Activated T-helper 1 cell treated with anti-CD3 and anti-CD28 coated beads, Interleukin-12 subunit alpha, Interleukin-12 subunit beta, Interleukin-2, Interleukin-4 antibody, amounts not matched to agents 30 ng/mL and 10 ng/mL and 1 ng/mL, durations not matched to agents 14 hours and 24 hours and 36 hours (primary cell): ENCODE measurements around the gene TUBG1. TPM values are rescaled to one million over a fixed set of nuclear protein-coding genes. Genes with fewer than 3 reads are reported as not detected.
"Not testable (repeated sequence)": the region's sequence is repeated elsewhere in the genome, so short reads cannot be mapped to it uniquely, and the experiment has no call there.

Source experiments
- DNase-seq: peaks from one replicate; pipeline ENCODE4 v3.0.0; 2021; ENCODE audit warnings: low spot score
- H3K27ac Mint-ChIP-seq: one replicate; pipeline ENCODE4 v1.8.0; 2021; ENCODE audit warnings: mild to moderate bottlenecking, mixed read lengths
- H3K27me3 Mint-ChIP-seq: one replicate; pipeline ENCODE4 v1.8.0; 2022; ENCODE audit warnings: mild to moderate bottlenecking, moderate library complexity, mixed read lengths; ENCODE audit not compliant: insufficient read depth
- H3K36me3 Mint-ChIP-seq: one replicate; pipeline ENCODE4 v1.8.0; 2021; ENCODE audit warnings: low read depth, mixed read lengths
- H3K4me1 Mint-ChIP-seq: one replicate; pipeline ENCODE4 v1.8.0; 2021; ENCODE audit warnings: low read depth, mixed read lengths
- H3K4me3 Mint-ChIP-seq: one replicate; pipeline ENCODE4 v1.8.0; 2021; ENCODE audit warnings: mild to moderate bottlenecking, moderate library complexity, mixed read lengths
- H3K9me3 Mint-ChIP-seq: one replicate; pipeline ENCODE4 v1.8.0; 2021; ENCODE audit warnings: mixed read lengths
- intact Hi-C: fragments of 100-400 bp; cut with micrococcal nuclease; formaldehyde crosslinking; loops from one replicate; pipeline ENCODE4 v1.15.1; 2024
- total RNA-seq: library from RNA; stranded (reverse); gene quantifications from 2 replicates; pipeline ENCODE4 v1.2.3, GENCODE V29; 2022

Gene TUBG1
- total RNA-seq, 1 donor from 2014 or later, result 95.2 TPM

DNA sequence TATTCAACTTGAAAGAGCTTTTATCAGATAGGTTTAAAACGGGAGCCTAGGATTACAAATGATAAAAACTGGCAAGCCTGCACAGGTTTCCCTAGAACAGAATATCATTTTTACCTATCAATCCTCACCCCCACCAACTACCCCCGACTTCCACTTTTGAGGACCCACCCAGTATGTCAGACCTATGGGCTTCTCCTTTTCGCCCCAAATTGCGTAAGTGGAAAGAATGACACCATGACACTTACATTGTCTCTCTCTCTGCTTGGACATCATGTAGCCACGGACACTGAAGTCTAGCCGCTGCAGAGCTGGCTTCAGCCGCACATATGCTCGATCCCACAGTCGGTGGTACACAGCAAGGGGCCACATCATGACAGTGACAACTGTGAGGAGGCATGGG, 24.6 kb upstream of the TUBG1 start:
- H3K4me1 Mint-ChIP-seq, result peaks cover under 1% of the 10 kb centered on the region
- DNase-seq, result no peak
- intact Hi-C loops, result no loop called here
- no peak overlapping the region for H3K27ac Mint-ChIP-seq
- no peaks in the 10 kb centered on the region for H3K9me3 Mint-ChIP-seq
- peaks cover 39% of the 10 kb centered on the region for H3K36me3 Mint-ChIP-seq
- no peaks in the 10 kb centered on the region for H3K27me3 Mint-ChIP-seq
- H3K4me3 Mint-ChIP-seq, result no peak overlapping the region

DNA sequence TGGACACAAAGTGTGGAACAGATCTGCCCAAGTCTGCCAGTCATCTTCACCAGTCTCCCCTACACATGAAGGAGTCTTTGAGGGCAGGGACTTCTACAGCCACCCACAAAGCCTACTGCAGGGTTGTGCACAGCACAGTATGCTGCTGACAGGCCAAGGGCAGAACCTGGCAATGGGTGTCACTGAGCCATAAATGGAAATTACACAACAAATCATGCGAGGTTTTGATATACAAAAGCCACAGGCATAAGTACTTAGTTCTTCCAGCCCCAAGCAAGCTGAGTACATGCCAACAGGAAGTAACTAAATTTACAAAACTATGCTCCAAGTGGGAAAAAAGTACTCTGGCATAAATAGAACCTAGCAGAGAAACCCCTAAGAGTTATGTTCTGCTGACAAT, 24.1 kb upstream of the TUBG1 start:
- Mint-ChIP-seq H3K36me3 (peaks cover 39% of the 10 kb centered on the region), H3K27ac (no peak overlapping the region)

DNA sequence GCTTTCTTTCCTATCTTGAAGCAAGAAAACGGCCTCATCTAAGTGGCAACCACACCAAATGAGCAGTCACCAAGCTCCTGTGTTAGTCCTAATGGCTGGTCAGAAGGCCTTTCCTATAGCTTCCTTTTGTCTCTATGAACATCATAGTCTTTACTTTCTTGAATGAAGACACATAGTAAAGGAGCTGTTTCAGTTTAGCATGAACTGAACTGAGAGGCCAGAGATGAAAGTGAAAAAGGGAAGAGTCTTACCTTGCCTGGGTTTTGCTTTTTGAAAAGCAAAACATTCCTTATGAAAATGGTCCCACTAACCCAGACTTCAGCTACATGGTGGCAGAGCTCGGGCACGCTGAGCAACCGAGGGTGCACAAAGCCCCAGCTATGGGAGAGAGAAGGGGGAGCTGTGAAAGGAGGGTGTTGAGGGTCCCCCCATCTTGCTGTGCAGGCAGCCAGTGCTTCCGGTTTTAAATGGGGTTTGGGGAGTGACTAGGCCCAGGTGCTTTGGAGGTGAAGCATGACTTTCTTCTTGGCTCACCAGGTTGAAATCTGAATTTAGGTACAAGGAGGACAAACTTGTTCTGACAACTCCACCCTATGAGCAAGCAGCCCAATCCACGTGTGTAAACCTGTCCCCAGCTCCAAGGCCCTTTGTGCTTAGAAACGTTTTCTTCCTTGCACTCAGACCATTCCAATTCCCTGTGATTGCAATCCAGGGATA, 22.8 kb upstream of the TUBG1 start:
- Mint-ChIP-seq H3K27me3 (no peaks in the 10 kb centered on the region), H3K36me3 (peaks cover 36% of the 10 kb centered on the region)

More for the DNA sequence above, 24.1 kb upstream of the TUBG1 start:
- Mint-ChIP-seq H3K4me3 (no peak overlapping the region), H3K4me1 (no peaks in the 10 kb centered on the region), H3K27me3 (no peaks in the 10 kb centered on the region), H3K9me3 (no peaks in the 10 kb centered on the region)
- DNase-seq, result no peak
- intact Hi-C loops, result no loop called here

DNA sequence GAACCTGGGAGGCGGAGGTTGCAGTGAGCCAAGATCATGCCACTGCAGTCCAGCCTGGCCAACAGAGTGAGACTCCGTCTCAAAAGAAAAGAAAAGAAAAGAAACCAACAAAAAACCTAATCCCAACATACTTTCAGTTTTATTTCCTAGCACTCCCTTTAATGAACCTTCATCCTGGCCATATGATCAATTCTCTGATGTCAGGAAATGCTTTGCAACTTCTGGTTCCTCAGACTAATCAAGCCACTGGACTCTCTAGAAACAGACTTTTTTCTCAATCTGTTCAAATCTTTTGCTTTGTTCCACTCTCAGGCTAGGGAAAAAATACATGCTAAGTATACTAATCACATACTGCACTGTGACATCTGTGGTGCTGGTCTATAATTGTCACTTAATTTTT, 18.6 kb upstream of the TUBG1 start:
- Mint-ChIP-seq H3K4me1 (no peaks in the 10 kb centered on the region), H3K36me3 (peaks cover 26% of the 10 kb centered on the region), H3K27ac (no peak overlapping the region), H3K27me3 (no peaks in the 10 kb centered on the region), H3K9me3 (no peaks in the 10 kb centered on the region), H3K4me3 (no peak overlapping the region)
- intact Hi-C loops, result no loop called here
- no peak for DNase-seq

More for the DNA sequence above, 22.8 kb upstream of the TUBG1 start:
- intact Hi-C loops, result no loop called here
- DNase-seq, result no peak
- H3K4me1 Mint-ChIP-seq, result no peaks in the 10 kb centered on the region
- no peak overlapping the region for H3K27ac Mint-ChIP-seq
- H3K9me3 Mint-ChIP-seq, result no peaks in the 10 kb centered on the region
- H3K4me3 Mint-ChIP-seq, result no peak overlapping the region

DNA sequence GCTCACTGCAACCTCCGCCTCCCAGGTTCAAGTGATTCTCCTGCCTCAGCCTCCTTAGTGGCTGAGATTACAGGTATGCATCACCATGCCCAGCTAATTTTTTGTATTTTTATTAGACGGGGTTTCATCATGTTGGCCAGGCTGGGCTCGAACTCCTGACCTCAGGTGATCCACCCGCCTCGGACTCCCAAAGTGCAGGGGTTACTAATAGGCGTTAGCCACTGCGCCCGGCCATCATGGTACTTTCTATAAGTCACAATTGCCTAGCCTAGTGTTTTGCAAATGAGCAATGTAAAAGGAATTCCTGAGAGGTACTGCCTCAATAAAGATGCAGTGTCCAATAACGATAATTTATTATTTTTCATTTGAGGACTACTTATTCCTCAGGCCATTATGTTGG, 18.1 kb upstream of the TUBG1 start:
- no peaks in the 10 kb centered on the region for H3K27me3 Mint-ChIP-seq
- intact Hi-C loops, result no loop called here
- H3K4me1 Mint-ChIP-seq, result no peaks in the 10 kb centered on the region
- no peaks in the 10 kb centered on the region for H3K9me3 Mint-ChIP-seq
- peaks cover 26% of the 10 kb centered on the region for H3K36me3 Mint-ChIP-seq
- no peak overlapping the region for H3K27ac Mint-ChIP-seq
- no peak overlapping the region for H3K4me3 Mint-ChIP-seq
- DNase-seq, result no peak

DNA sequence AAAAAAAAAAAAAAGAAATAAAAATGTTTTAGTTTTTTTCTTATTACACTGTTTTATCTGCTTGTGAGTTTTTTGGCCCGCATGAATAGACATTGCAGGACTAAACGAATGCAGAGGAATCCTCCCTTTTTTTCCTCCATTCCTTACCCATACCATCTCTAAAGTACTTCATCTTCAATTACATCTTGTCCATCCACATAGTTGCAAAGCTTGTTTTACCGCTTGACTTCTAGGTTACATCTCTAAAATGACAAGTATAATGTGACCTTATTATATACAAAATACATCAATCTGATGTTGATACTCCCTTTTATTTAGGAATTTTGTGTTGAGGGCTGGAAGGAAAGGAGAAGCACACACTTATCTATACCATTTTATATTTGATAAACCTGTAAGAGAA, 13.1 kb upstream of the TUBG1 start:
- Mint-ChIP-seq H3K9me3 (no peaks in the 10 kb centered on the region), H3K36me3 (peaks cover 10% of the 10 kb centered on the region), H3K4me1 (no peaks in the 10 kb centered on the region), H3K27me3 (no peaks in the 10 kb centered on the region), H3K4me3 (no peak overlapping the region), H3K27ac (no peak overlapping the region)
- DNase-seq, result no peak
- intact Hi-C loops, result no loop called here

DNA sequence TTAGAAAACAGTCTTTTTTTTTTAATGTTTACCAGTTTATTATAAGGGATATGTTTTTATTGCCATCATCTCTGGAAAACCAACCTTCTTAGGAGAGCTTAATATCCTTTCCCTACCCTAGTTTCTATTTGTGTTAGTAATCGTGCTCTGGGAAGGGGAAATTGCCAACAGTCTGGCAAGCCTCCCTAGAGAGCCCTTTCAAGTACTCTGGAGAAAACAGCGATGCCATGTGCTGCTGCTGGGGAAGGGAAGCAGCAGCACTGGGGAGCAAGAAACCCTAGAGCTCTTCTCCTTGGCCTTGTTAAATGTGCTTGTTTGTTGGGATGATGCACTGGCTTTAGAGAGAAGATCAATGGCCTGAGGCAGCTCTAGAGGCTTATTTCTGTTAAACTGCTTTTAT, 10.6 kb upstream of the TUBG1 start:
- no peak for DNase-seq
- Mint-ChIP-seq H3K27ac (no peak overlapping the region), H3K4me1 (no peaks in the 10 kb centered on the region), H3K36me3 (peaks cover 8% of the 10 kb centered on the region), H3K9me3 (no peaks in the 10 kb centered on the region), H3K27me3 (no peaks in the 10 kb centered on the region), H3K4me3 (no peak overlapping the region)
- intact Hi-C loops, result no loop called here

DNA sequence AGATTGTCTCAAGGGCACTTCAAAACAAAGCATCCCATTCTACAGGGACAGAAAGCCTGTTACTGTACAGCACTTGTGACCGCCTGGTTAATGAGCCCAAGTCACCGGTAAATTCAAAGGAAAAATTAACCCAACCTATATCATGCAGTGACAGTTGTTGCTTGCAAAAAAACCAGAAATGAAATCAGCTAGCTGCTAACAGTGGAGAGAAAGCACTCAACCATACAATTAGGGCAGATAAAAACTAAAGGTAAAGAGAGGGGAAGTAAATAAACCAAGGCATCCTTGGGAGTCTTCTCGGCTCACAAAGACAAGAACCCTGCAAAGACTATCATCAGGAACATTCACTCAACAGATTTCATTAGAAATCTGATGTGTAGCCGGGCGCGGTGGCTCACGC, 6.2 kb upstream of the TUBG1 start:
- H3K36me3 Mint-ChIP-seq, result peaks cover 11% of the 10 kb centered on the region
- H3K27ac Mint-ChIP-seq, result no peak overlapping the region
- no peak overlapping the region for H3K4me3 Mint-ChIP-seq
- no peak for DNase-seq
- H3K9me3 Mint-ChIP-seq, result no peaks in the 10 kb centered on the region
- intact Hi-C loops, result loop anchor here (10.0 kb wide), 1 partner anchor 401 kb away; the partner anchor contains the start of gene IFI35
- H3K4me1 Mint-ChIP-seq, result peaks cover 39% of the 10 kb centered on the region
- H3K27me3 Mint-ChIP-seq, result no peaks in the 10 kb centered on the region

DNA sequence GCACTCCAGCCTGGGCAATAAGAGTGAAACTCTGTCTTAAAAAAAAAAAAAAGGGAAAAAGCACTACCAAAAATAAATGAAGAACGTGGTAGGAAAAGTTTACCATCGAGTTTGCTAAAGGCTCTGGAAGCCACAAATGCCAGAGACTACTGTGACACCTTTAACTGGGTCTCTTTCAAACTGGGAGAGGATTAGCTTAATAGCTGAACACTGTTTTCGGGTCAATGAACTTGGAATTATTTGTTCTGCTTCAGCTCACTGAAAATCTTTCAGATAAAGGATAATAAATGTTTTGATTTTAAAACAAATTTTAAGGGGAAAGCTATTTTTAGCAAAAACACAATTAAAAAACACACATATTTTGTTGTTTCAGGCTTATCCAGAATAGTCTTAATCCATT, 1.7 kb upstream of the TUBG1 start:
- Mint-ChIP-seq H3K4me3 (peak overlapping the region; percentile 100), H3K9me3 (no peaks in the 10 kb centered on the region), H3K27ac (peak overlapping the region; percentile 44), H3K36me3 (peaks cover 14% of the 10 kb centered on the region), H3K27me3 (no peaks in the 10 kb centered on the region), H3K4me1 (peaks cover 42% of the 10 kb centered on the region)
- DNase-seq, result no peak
- intact Hi-C loops, result loop anchor here (2.0 to 10.0 kb wide), 2 partner anchors 397 to 563 kb away; partner anchors contain the start of genes IFI35 and NBR1

DNA sequence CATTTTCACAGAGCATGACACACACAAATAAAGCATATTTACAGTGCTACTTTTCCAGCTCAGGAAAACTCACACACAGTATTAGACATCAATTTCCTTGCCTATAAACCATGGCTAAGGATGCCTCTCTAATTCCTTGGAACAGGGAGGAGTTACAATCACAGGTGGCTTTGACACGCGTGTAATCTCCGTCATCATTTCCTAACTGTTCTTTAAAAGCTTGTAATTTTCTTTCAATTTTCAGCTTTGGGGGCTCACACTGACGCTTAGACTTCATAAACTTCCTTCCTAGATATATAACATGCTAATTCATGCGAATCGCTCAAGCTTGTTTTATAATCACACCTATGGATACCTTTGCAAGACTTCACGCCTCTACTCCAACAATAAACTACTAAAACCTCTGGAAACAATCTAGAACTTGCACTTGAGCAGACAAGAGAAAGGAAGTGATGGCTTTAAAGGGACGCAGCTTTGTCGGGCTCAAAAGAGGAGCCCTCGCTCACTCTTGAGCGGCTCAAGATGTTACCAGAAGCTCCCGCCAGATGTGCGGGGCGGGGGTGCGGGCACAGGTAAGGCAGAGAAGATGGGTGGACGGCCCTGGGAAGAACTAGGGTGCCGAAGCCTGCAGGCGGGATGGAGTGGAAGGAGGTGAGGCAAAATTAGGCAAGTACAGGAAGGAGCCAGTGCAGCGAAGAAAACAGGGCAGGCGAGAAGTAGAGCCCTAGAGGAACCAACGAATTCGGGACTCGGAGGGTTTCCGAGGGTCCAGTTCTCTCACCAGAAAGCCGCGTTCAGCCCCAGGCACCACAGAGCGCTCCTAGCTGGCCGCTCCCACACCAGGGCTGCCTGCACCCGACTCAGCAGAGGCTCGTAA, 940 bp upstream of the TUBG1 start:
- peak overlapping the region; percentile 100 for H3K4me3 Mint-ChIP-seq
- H3K9me3 Mint-ChIP-seq, result no peaks in the 10 kb centered on the region
- DNase-seq, result no peak
- H3K36me3 Mint-ChIP-seq, result peaks cover 17% of the 10 kb centered on the region
- H3K27ac Mint-ChIP-seq, result peak overlapping the region; percentile 94
- peaks cover 42% of the 10 kb centered on the region for H3K4me1 Mint-ChIP-seq
- H3K27me3 Mint-ChIP-seq, result no peaks in the 10 kb centered on the region
- intact Hi-C loops, result loop anchor here (1.0 to 10.0 kb wide), 10 partner anchors 31 to 562 kb away; partner anchors contain the start of genes BECN1, EZH1, IFI35 and NAGLU

DNA sequence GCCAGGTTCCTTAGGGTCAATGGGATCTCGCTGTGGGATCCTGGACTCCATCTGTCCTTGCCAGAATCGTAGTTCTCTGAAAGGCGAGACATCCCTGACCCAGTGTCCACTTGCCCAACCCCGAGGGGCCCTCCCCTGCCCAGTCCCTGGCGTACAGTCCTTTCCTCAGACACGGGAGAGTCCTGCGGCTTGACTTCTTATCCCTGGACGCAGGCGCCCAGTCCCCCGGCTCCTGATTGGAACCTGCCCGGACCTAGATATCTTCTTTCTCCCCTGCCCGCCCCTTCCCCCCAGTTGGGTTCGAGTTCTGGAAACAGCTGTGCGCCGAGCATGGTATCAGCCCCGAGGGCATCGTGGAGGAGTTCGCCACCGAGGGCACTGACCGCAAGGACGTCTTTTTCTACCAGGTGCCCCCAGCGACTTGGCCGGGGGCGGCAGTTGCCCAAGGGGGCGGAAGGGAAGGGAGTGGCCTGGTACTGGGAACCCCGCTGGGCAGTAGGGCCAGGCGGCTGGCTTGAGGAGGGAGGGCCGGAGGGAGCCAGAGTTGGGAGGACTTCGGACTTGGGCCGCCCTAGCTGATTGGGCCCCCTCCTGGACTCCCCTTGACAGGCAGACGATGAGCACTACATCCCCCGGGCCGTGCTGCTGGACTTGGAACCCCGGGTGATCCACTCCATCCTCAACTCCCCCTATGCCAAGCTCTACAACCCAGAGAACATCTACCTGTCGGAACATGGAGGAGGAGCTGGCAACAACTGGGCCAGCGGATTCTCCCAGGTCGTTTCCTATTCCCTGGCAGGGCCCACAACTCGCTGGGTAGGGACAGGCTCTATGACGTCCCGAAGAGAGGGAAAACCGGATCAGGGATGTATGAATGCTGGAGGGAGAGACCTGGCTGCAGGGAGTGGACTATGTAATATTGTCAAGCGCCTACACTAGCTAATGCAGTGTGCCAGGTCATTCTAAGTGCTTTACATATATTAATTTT, 625 bp downstream of the TUBG1 start:
- not testable (repeated sequence) for H3K9me3 Mint-ChIP-seq, H3K27me3 Mint-ChIP-seq
- Mint-ChIP-seq H3K27ac (peak overlapping the region; percentile 94), H3K4me3 (peak overlapping the region; percentile 100), H3K36me3 (peaks cover 24% of the 10 kb centered on the region), H3K4me1 (peaks cover 31% of the 10 kb centered on the region)
- intact Hi-C loops, result loop anchor here (1.0 to 10.0 kb wide), 10 partner anchors 33 to 561 kb away; partner anchors contain the start of genes BECN1, EZH1, IFI35 and NAGLU
- peak; percentile 5 for DNase-seq

DNA sequence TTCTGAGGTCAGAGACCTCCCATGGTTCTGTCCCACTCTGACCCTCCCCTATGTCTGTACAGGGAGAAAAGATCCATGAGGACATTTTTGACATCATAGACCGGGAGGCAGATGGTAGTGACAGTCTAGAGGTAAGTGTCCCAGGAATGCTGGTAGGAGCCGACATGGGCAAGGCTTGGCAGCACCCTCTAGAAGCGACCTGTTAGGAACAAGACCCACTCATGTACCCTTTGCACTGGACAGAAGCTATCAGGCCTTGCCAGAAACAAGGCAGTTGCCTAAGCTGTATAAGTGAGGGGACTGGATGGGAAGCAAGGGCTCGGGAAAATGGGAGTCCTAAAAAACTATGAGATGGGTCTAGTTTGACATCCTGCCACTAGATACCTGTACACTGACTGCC, 2.5 kb downstream of the TUBG1 start:
- H3K4me1 Mint-ChIP-seq, result peaks cover 15% of the 10 kb centered on the region
- H3K36me3 Mint-ChIP-seq, result peaks cover 25% of the 10 kb centered on the region
- peak overlapping the region; percentile 32 for H3K4me3 Mint-ChIP-seq
- intact Hi-C loops, result no loop called here
- H3K27ac Mint-ChIP-seq, result no peak overlapping the region
- DNase-seq, result no peak
- no peaks in the 10 kb centered on the region for H3K9me3 Mint-ChIP-seq
- no peaks in the 10 kb centered on the region for H3K27me3 Mint-ChIP-seq
